ENCODE results near the gene FARP1.
"Not testable (repeated sequence)": the region's sequence is repeated elsewhere in the genome, so short reads cannot be mapped to it uniquely, and the experiment has no call there.

The FARP1 gene

DNA sequence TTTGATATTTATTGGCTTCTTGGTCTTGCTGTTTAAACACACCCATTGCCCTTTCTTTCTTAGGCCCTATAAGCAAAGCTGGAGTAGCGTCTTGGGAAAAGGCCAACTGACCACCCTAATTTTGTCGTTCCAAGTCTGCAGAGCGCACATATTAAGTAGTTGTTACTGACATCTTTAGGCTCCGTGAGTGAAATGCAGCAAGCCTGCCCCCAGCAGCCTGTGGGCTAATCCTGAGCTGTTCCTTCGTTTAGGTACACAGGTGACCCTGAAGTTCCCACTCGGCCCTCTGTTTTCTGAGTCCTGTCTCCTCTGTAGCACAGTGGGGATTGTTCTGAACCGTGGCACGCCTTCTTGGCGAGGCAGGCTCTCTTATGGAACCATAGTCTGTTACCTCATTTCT, 263.5 kb downstream of the FARP1 start:
- no peak for DNase-seq

DNA sequence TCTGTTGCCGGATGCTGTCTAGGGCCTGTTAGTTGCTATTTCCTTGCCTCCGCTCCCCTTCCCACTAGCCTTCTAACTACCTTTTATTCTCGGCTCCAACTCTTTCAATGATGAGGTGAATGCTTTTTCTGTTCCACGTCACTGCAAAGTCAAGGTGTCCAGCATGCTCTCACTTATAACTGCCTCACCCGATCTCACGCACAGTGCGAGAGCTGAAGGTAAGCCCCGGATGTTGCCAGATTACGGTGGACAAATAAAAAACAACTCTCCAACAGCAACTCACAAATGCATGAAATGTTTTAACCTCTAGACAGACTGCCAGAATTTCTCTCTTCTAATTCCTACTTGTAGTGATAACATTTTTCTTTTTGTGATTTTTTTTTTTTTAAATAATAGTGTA, 264.1 kb downstream of the FARP1 start:
- DNase-seq = no peak

DNA sequence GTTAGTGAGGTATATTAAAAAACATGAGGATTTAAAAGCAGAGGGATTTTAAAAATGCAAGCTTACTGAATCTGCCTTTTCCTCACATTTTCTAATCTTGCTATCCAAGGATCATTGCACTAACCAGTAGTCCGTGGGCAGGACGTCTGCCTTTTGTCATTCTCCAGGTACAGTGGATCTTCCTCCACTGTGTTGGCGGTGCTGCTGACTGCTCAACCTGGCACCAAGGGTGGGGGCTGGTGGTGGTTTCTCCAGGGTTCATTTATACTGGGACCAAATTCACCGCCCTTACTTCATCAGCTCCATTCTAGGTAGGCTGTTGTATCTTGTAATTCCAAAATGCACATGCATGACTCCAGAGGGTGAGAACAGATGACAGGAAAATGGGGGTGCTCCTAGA, 264.7 kb downstream of the FARP1 start:
- no peak for DNase-seq

DNA sequence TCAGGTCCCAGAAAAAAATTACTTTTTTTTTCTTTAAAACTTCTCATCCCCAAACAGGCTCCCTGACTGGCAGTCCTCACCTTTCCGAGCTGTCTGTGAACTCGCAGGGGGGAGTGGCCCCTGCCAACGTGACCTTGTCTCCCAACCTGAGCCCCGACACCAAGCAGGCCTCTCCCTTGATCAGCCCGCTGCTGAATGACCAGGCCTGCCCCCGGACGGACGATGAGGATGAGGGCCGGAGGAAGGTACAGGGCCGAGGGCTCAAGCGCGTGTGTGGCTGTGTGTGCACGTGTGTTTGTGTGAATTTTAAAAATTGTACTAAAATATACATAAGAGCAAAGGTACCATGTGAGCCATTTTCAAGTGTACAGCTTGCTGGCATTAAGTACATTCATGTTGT, 266.4 kb downstream of the FARP1 start:
- no peak for DNase-seq

DNA sequence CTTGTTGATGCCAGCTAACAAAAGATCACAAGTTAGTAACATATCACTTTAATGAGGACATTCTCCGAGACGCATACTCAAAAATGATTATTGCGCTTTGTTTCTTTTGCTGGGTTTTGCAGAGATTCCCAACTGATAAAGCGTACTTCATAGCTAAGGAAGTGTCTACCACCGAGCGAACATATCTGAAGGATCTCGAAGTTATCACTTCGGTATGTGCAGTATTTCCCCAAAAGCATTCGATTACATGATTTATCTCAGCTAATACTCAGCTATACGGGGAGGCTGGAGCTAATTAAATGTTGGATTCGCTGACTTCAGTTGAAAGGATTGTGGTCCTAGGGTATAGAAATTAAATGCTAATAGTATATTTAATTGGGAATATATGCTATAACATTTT, 267.7 kb downstream of the FARP1 start:
- DNase-seq = no peak

DNA sequence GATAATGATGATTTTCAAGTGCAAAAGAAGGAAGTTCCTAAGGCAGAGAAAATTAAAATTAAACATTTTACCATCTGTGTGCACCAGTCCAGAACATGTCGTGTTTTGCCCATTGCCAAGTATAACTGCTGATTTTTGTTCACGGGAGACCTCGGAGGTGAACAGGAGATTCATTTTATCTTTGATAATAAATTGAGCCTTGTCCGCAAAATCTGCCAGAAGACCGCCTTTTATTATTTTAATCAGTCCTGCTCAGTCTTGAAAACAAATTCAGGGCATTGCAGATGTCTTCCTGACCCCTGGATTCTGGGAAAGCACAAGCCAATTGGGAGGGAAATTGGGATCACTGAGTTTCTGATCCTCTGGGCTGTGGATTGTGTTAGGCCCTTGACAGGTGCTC, 268.1 kb downstream of the FARP1 start:
- DNase-seq = no peak

DNA sequence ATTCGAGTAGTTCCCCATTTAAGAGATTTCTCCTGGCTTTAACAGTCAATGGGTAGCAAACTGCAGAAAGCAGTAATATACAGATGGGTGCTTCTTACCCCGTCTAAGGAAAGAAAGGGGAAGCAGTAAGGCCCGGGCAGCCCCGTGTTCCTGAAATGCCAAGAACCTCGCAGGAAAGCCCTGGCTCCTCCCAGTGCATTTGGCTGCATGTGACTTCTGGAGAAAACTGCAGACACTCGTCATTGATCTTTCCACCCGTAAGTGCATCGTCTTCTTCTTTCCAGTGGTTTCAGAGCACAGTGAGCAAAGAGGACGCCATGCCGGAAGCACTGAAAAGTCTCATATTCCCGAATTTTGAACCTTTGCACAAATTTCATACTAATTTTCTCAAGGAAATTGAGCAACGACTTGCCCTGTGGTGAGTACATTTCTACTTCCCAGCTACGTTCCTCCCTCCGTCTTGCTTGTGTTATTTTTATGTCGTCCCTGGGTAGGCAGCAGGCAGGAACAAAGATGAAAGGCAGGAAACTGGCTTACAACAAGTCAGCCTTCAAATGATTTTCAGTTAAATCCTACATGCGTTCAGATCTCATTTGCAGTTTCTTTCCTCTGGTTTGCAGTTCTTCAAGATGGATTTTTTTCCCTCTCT, 268.8 kb downstream of the FARP1 start:
- DNase-seq = no peak

DNA sequence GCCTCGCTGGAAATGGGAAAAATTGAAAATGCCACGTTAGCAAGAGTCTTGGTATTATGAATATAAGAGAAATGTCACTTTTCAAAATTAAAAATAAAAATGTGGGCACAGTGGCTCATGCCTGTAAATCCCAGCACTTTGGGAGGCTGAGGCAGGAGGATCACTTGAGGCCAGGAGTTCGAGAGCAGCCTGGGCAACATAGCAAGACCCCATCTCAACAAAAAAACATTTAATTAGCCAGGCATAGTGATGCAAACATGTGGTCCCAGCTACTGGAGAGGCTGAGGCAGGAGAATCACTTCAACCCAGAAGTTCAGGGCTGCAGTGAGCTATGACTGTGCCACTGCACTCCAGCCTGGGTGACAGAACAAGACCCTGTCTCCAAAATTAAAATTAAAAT, 270.4 kb downstream of the FARP1 start:
- not testable (repeated sequence) for DNase-seq

DNA sequence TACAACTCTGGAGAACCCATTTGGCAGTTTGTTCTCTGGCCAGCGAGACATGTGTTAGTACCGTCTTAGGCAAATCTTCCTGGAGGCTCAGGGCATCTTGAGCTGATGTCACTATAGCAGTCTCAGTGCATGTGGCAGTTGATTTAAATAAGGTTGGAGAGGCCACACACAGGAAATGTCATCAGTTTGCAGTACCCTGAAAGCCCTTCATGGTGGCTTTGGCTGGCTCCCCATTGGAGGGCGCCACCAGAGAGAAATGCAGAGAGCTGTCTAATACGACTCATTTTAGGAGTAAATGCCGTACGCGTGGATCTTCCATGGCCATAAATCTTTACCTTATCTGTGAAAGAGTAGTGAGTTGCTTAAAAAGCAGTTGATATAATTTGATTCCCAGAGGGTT, 270.9 kb downstream of the FARP1 start:
- DNase-seq = no peak

DNA sequence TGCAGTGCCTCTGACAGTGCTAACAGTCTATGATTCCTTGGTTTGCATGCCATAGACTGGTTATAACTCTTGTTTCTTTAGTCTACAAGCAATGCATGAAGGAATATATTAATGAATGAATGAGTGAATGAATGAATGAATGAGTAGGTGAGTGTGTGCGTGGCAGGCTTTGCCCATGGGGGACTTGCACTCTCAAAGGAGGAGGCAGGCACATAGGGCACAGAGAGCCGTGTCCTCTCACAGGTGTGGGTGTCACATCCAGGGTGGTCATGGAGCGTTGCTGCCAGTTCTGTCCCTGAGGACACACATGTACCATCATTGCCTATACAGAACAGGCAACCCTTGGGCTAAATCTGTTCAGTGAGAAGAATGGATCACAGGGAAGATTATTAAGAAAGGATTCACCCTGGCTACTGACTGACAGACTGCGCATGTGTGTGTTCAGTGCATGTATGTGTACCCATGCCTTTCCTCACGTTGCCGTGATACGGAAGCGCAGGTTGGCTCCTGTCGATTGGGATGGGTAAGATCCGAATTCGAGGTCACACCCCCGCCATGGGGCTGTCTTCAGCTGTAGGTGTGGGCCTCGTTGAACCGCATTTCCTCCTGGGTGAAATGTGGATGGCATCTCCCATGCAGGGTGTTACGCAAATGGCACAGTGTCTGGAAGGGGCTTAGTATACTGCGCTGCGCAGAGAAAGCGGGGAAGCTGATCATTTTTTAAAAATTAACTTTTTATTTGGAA, 272.6 kb downstream of the FARP1 start:
- no peak for DNase-seq

DNA sequence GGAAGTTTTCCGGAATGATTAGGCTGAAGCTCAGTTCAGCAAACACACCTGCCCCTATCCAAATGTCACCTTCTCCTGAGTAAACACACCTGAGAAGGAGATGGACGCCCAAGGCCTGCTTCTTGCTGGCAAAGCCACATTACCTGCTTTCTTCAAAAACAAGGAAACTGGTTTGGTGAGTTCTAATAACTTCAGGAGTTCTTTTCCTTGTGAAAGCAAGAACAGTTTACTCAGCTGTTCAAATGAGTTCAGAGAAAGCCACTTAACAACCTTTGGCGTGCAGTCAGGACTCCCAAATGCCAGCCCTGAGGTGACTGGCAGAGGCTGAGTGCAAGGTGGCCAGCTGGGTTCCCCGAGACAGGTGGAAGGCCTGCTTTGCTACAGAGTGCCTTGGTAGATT, 273.5 kb downstream of the FARP1 start:
- no peak for DNase-seq

DNA sequence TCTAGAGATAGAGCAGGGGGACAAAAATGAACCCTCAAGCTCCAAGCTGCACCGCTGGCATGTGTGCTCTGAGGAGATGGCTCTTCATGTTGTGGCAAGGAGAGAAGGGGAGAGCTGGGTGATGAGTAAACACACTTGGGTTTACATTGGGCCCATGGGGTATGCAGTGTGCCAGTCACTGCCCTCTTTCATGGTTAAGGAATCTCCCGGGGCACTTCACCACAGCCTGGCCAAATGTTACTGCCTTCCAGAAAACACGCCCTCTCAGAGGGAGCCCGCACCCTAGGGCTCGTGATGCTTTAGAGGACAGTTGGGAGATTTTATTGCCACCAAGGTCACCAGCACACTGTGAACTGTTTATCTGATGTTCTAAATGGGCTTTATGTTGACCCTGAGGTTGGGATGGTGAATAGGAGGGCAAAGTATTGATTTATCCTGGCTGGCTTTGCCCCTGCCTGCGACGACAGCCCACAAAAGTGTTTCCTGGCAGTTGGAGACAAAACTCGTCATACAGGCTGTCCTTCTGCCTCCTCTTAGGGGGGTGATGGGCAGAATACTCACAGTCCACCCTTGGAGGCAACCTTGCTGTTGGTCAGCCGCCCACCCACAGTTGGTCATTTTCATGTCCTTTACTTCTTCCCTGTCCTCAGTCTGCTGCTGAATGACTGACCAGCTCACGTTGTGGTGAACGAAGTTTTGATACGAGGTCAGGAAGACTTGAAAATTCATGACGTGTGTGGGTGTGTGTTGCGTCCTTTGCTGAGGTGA, 277.1 kb downstream of the FARP1 start:
- DNase-seq = no peak

DNA sequence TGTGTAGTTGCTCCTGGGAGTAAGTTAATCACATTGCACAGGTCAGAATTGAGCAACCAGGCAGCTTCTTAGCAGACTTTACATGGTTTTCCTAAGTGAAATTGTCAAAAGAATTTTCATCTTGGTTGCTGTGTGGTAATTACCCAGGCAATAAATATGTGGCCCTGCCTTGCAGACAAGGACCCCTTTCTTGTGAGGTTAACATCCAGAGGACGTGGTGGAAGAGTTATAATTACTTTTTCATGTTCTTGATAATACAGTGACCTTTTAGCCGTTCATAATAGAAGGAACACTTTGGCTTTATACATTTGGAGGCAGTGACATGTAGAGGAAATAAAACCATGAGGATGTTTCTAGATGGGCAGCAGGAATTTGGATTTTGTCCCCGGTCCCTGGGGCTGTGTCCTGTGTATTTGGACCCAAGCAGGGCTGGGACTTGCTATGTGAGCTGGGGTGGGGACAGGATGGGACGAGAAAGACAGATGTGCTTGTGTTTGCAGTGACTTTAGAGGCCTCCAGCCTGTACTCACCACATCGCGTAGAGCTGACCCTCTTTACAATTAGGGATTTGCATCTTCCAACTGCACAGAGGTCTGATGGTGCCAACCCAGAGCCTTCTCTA, 277.8 kb downstream of the FARP1 start:
- DNase-seq = no peak

DNA sequence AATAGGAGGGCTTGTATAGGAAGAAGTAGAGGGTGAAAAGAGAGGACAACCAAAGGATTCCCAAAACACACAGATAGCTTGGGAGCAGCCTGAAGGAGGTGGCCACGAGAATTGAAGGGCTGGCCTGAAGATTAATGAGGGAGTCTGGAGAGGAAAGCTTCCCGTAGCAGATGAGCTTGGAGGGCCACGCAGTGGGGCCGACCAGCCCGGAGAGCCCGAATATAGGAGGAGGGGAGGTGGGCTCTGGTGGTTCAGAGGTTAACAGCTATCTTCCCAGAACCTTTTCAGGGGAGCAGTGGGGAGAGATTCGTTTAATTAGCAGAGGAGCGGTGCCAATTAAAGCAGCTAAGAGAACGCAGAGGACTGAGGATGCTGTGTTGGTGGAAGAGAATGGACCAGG, 279.2 kb downstream of the FARP1 start:
- no peak for DNase-seq

DNA sequence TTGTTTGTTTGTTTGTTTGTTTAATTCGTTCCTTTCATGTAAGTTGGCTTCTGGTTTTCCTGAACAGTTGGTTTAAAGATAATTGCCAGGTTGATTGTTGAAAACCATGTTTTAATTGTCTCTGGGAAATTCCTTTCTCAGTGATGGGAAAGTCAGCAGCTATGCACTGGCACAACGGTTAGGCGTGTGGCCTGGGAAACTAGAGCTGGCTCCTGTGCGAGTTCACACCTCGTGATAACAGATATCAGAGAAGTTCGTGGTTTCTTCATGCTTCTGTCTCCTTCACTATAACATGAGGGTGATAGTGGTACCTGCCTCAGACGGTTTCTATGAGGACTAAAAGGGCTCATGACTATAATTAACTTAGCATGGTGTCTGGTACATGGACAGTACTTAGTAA, 280.5 kb downstream of the FARP1 start:
- no peak for DNase-seq

DNA sequence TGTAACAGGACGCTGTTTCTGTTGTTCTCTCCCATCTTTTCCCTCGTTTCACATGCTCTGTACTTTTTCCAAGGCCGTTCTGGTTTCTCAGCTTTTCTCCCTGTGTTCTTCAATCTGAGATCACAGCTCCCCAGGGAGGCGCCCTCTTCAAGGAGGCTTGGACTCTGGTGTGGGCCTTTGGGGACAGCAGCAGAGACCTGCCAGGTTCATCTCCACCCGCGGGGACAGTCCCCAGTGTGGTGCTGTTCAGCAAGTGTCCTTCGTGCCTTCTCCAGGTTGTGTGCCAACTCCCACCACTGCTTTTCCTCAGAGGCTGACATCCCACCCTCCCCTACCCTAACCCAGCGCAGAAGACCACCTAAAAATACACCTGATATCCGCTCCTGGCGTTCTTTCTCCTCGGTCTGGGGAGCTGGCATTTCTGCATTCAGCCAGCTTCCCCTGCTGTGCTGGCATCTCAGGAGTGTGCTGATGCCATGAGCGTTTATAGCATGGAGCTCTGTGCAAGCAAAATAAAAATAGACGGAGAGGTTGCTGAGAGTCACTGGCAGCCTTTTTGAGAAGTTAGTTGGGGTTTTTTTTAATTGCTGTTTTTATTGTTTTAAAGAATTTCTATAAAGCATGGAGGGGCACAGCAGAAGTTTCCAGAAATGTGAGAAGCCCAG, 284.6 kb downstream of the FARP1 start:
- no peak for DNase-seq

DNA sequence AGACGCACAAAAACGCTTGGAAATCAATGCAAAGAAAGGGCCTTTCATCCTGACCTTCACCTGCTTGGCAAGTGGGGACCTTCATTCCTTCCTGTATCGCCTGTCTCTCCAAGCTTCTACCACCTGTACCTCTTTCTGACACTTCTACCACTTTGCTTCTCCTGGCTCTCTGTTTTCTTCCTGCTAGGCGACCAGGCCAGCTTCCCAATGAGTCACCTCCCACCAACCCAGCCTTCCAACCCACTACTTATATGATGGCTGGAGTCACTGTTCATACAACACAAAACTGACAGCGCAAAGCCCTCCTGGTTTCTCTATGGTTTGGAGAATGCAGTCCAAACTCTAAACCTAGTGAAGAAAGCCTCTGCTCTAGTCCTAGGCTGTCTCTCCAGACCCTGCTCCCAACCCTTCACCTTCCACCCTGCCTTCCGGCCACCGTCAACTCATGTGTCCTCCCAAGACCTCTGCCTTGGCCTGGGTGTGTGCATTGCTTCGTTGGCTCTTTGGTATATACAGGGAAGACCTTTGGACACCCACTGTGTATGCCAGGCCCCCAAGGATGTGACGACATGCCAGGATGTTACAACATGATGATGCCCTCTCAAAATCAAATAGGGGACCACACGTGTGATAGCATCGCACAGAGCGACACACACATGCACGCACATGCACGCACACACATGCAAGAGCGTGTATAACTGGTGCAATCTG, 285.5 kb downstream of the FARP1 start:
- no peak for DNase-seq

DNA sequence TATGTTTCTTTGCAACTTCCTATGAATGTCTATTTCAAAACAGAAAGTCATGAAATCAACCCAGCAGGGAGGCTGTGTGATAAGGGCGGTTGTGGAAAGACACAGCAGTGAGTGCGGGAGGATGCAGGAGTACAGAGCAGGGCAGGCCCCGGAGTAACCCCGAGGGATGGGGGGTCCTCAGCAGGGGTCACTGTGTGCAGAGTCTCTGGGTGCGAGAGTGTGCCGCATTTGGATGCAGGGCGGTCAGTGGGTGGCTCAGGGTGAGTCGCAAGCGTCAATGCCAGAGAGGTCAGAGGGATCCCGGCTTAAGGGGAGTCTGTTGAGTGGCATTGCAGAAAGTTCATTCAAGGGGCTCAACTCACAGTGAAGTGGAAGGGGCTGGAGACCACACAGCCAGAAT, 286.2 kb downstream of the FARP1 start:
- no peak for DNase-seq

DNA sequence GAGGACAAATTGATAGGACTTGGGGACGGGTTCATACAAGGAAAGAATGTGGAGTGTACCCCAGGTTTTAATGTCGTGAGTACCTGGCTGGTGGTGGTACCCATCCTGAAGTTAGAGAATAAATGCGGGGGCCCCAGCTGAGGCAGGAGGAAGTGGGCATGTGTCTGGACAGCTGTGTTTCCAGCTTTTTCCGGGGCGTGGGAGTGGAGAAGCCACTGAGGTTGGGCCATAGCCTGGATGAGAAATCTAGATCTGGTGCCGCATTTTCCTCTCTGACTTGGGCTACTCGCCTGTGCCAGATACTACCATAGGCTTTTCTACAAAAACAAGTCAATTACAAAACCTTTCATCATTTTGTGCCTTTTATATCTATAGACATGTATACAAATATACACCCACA, 286.6 kb downstream of the FARP1 start:
- no peak for DNase-seq

DNA sequence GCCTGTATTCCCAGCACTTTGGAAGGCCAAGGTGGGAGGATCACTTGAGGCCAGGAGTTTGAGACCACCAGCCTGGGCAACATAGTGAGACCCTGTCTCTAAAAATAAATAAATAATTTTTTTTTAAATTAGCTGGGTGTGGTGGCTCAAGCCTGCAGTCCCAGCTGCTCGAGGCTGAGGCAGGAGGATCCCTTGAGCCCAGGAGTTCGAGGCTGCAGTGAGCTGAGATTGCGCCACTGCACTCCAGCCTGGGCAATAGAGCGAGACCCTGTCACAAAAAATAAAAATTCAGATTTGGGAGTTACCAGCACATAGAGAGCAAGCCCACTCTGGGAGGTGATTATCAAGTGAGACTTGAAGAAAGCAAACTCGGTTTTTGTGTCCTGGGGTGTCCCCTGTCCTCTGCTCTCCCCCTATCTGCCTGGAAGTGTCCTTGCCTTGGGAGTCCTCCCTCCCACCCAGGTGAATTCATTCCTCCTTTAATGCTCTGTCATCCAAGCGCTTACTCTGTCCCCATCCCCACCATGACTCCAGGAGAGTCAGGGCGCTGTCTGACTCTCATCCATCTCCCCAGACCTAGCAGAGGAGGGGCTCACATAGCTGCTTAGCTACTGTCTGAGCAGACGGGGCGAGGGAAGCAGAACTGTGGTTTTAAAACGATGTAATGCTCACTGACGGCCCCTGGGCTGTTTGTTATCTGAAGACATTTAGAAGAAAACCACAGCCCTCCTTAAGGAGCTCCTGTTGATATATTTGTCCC, 287.3 kb downstream of the FARP1 start:
- no peak for DNase-seq

DNA sequence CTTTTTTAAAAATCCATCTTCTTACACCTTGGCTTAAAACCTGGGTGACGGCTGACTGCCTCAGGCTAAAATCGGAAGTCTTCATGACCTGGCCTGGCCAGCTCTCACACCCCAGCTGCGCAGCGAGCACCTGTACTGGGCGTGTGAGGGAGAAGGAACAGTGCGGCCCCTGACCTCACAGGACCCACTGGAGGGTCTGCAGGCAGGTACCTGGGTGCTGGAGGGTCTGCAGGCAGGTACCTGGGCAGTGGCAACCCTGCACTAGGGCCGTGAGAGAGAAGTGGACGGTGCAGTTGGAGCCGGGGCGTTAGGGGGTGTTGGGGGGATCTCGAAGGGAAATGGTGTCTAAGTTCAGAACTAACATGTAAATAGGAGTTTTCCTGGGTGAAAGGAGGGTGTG, 289.7 kb downstream of the FARP1 start:
- no peak for DNase-seq

DNA sequence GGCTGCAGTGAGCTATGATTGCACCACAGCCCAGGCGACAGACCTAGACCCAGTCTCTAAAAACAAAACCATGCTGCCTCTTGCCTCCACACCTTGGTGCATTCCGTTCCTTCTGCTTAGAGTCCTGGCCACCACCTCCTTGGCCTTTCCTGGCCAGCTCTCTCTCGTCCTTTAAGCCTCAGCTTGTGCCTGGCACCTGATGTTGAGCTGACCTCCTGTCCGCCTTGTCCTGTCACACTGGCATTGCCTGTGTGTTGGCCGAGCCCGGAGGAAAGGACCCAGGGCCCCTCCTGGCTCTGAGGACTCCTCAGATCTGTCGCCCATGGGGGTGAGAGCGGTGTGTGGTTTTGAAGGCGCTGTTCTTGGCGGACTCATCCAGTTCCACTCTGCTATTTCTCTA, 290.8 kb downstream of the FARP1 start:
- DNase-seq = no peak

Data from effector CD4-positive, alpha-beta T cell (primary cell).